WTC11 (cell line): ENCODE measurements around the gene TEKTIP1. TPM values are rescaled to one million over a fixed set of nuclear protein-coding genes. Genes with fewer than 3 reads are reported as not detected.

Experiments used
- ATAC-seq: fragments of 200-7000 bp; cut with Tn5 transposase; 2 replicates; pipeline ENCODE4 v1.10.0; 2021; ENCODE audit warnings: mild to moderate bottlenecking, moderate library complexity
- CTCF ChIA-PET: fragments of 300-600 bp; sonication (Branson Sonifier 250); formaldehyde crosslinking; loops from one replicate; lab custom pipeline; 2021; ENCODE audit warnings: antibody characterized with exemption; lab: Charles Lee
- POLR2A ChIA-PET: fragments of 350-600 bp; sonication (Branson Sonifier 250); formaldehyde crosslinking; loops from one replicate; lab custom pipeline; 2021; ENCODE audit warnings: antibody characterized with exemption; lab: Charles Lee
- DNase-seq: peaks from one replicate; pipeline ENCODE4 v3.0.0; 2021; ENCODE audit warnings: low spot score
- H3K27ac Mint-ChIP-seq: 2 replicates; pipeline ENCODE4 v1.8.0; 2021; ENCODE audit warnings: mixed read lengths
- H3K27me3 Mint-ChIP-seq: 2 replicates; pipeline ENCODE4 v1.8.0; 2021; ENCODE audit warnings: low read depth, mild to moderate bottlenecking, moderate library complexity, mixed read lengths
- H3K36me3 Mint-ChIP-seq: 2 replicates; pipeline ENCODE4 v1.8.0; 2021; ENCODE audit warnings: mixed read lengths
- H3K4me1 Mint-ChIP-seq: 2 replicates; pipeline ENCODE4 v1.8.0; 2022; ENCODE audit warnings: mixed read lengths
- H3K4me3 Mint-ChIP-seq: 2 replicates; pipeline ENCODE4 v1.8.0; 2021; ENCODE audit warnings: mild to moderate bottlenecking, moderate library complexity, mixed read lengths
- H3K9me3 Mint-ChIP-seq: 2 replicates; pipeline ENCODE4 v1.8.0; 2021; ENCODE audit warnings: mixed read lengths
- ERG ChIP-seq: fragments of 250-450 bp; sonication (Bioruptor Pico); IDR thresholded peaks from 2 replicates; pipeline ENCODE4 v1.8.0; 2021; ENCODE audit warnings: mild to moderate bottlenecking
- ETV6 ChIP-seq: sonication (generic); formaldehyde crosslinking; IDR thresholded peaks from 2 replicates; pipeline ENCODE4 v1.8.1; 2022; ENCODE audit warnings: mild to moderate bottlenecking, missing genetic modification reagents
- FOXJ3 ChIP-seq: sonication (generic); formaldehyde crosslinking; IDR thresholded peaks from 2 replicates; pipeline ENCODE4 v1.9.0; 2021; ENCODE audit warnings: missing genetic modification reagents, mild to moderate bottlenecking, borderline replicate concordance
- FOXP1 ChIP-seq: sonication (generic); formaldehyde crosslinking; IDR thresholded peaks from 2 replicates; pipeline ENCODE4 v1.8.0; 2022; ENCODE audit warnings: missing genetic modification reagents, mild to moderate bottlenecking, moderate library complexity, borderline replicate concordance
- GRHL2 ChIP-seq: fragments of 250-450 bp; sonication (Bioruptor Pico); IDR thresholded peaks from 2 replicates; pipeline ENCODE4 v1.8.0; 2022; ENCODE audit warnings: mild to moderate bottlenecking, moderate library complexity; ENCODE audit not compliant: insufficient replicate concordance, severe bottlenecking
- HMGA2 ChIP-seq: fragments of 250-450 bp; sonication (Bioruptor Pico); IDR thresholded peaks from 2 replicates; pipeline ENCODE4 v1.4.0; 2021; ENCODE audit warnings: mild to moderate bottlenecking, moderate library complexity
- JUN ChIP-seq: sonication (generic); formaldehyde crosslinking; IDR thresholded peaks from 2 replicates; pipeline ENCODE4 v1.8.0; 2023; ENCODE audit warnings: mild to moderate bottlenecking, missing genetic modification reagents
- NR1H2 ChIP-seq: sonication (generic); formaldehyde crosslinking; IDR thresholded peaks from 2 replicates; pipeline ENCODE4 v1.9.0; 2021; ENCODE audit warnings: mild to moderate bottlenecking, moderate library complexity, missing genetic modification reagents
- NR2C2 ChIP-seq: sonication (generic); formaldehyde crosslinking; IDR thresholded peaks from 2 replicates; pipeline ENCODE4 v1.8.0; 2022; ENCODE audit warnings: mild to moderate bottlenecking, missing genetic modification reagents
- OVOL2 ChIP-seq: fragments of 250-450 bp; sonication (Bioruptor Pico); IDR thresholded peaks from 2 replicates; pipeline ENCODE4 v1.9.0; 2021; ENCODE audit warnings: mild to moderate bottlenecking, borderline replicate concordance
- STAT6 ChIP-seq: sonication (generic); formaldehyde crosslinking; conservative IDR thresholded peaks from 2 replicates; pipeline ENCODE4 v1.8.1; 2023; ENCODE audit warnings: mild to moderate bottlenecking, low read depth, missing genetic modification reagents, moderate library complexity
- TEAD1 ChIP-seq: sonication (generic); formaldehyde crosslinking; IDR thresholded peaks from 2 replicates; pipeline ENCODE4 v1.8.0; 2022; ENCODE audit warnings: mild to moderate bottlenecking, missing genetic modification reagents
- ZNF317 ChIP-seq: sonication (generic); formaldehyde crosslinking; IDR thresholded peaks from 2 replicates; pipeline ENCODE4 v1.8.1; 2023; ENCODE audit warnings: low read depth, mild to moderate bottlenecking, moderate library complexity, missing genetic modification reagents, borderline replicate concordance
- ZNF396 ChIP-seq: fragments of 250-450 bp; sonication (Bioruptor Pico); IDR thresholded peaks from 2 replicates; pipeline ENCODE4 v1.8.0; 2021; ENCODE audit warnings: mild to moderate bottlenecking, moderate library complexity, borderline replicate concordance
- total RNA-seq: library from RNA; stranded (reverse); gene quantifications from 3 replicates; pipeline ENCODE4 v1.2.3, GENCODE V29; 2021
- TF ChIP-seq, protein P1 (sequence below): sonication (generic); formaldehyde crosslinking; IDR thresholded peaks from 2 replicates; pipeline ENCODE4 v1.8.0; 2022; ENCODE audit warnings: mild to moderate bottlenecking, missing genetic modification reagents
- TF ChIP-seq, protein P2 (sequence below): sonication (generic); formaldehyde crosslinking; IDR thresholded peaks from 2 replicates; pipeline ENCODE4 v1.8.0; 2023; ENCODE audit warnings: mild to moderate bottlenecking, missing genetic modification reagents
- TF ChIP-seq, protein P3 (sequence below): sonication (generic); formaldehyde crosslinking; IDR thresholded peaks from 2 replicates; pipeline ENCODE4 v1.8.0; 2023; ENCODE audit warnings: missing genetic modification reagents, mild to moderate bottlenecking, borderline replicate concordance

The TEKTIP1 gene
- total RNA-seq, 1 experiment from 2014 or later: 6.3 TPM

DNA sequence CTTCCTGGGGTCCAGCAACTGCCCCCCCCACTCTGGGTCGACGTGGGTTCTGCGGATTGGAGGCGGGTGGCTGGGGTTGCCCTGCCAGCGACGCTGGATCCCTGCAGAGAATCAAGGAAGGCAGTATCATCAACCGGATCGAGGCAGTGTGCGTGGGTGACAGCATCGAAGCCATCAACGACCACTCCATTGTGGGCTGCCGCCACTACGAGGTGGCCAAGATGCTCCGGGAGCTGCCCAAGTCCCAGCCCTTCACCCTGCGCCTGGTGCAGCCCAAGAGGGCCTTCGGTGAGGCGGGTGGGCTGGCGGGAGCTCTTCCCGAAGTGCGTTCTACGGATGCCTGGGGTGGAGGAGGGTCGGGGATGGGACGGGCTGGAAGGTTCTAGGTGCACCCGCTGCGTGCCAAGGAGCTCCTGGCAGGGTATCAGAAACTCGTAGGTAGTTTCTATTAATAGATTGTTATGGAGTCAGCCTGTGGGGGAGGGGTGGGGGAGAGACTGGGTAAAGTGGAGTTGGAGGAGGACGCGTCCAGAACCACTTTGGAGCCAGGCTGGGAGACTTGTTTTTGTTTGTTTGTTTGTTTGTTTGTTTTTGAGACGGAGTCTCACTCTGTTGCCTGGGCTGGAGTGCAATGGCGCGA, 47.9 kb downstream of the TEKTIP1 start:
- DNase-seq (no peak), ATAC-seq (no peak)
- Mint-ChIP-seq H3K9me3 (peaks cover 16% of the 10 kb centered on the region), H3K36me3 (0 out of 2 replicates have a peak, but pooled peaks cover 2% of the 10 kb centered on the region), H3K4me1 (no peaks in the 10 kb centered on the region), H3K4me3 (no peak overlapping the region), H3K27me3 (peaks cover 56% of the 10 kb centered on the region), H3K27ac (no peak overlapping the region)
- no peak for TF ChIP-seq JUN (CRISPR knock-in tag)
- ChIA-PET POLR2A (no interaction called here), CTCF (interaction anchor here (0.6 to 3.8 kb wide), 8 partner anchors 9 to 132 kb away, joined by 3 to 44 read pairs (median 4); no protein-coding TSS in a partner anchor)

DNA sequence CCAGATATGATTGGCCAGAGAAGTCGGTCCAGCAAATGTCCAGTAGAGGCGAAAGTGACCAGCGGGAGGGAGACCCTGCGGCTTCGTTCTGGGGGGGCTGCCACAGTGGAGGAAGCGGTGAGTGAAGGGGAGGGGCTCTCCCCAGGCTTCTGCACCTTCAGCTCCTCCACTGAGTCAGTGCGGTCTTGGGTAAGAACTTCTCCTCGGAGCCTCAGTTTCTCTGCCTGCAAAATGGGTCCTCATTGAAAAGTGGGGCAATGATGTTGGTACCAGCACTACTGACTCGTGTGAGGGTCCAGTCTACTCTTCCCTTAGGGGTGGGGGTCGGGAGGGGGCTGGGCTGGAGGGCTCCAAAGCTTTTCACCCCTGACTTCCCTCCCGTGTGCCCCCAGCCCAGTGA, 50.5 kb downstream of the TEKTIP1 start:
- no peaks in the 10 kb centered on the region for H3K4me1 Mint-ChIP-seq
- H3K27me3 Mint-ChIP-seq: peaks cover 46% of the 10 kb centered on the region
- no peak overlapping the region for H3K27ac Mint-ChIP-seq
- TF ChIP-seq OVOL2 (no peak), GRHL2 (CRISPR knock-in tag) (no peak), ZNF396 (CRISPR knock-in tag) (no peak), FOXP1 (CRISPR knock-in tag) (no peak), STAT6 (CRISPR knock-in tag) (no peak), TEAD1 (CRISPR knock-in tag) (no peak), FOXJ3 (no peak), ZNF317 (CRISPR knock-in tag) (no peak), NR2C2 (CRISPR knock-in tag) (no peak), ERG (no peak), HMGA2 (CRISPR knock-in tag) (no peak), NR1H2 (CRISPR knock-in tag) (no peak), ETV6 (CRISPR knock-in tag) (no peak)
- TF ChIP-seq, protein P1, sequence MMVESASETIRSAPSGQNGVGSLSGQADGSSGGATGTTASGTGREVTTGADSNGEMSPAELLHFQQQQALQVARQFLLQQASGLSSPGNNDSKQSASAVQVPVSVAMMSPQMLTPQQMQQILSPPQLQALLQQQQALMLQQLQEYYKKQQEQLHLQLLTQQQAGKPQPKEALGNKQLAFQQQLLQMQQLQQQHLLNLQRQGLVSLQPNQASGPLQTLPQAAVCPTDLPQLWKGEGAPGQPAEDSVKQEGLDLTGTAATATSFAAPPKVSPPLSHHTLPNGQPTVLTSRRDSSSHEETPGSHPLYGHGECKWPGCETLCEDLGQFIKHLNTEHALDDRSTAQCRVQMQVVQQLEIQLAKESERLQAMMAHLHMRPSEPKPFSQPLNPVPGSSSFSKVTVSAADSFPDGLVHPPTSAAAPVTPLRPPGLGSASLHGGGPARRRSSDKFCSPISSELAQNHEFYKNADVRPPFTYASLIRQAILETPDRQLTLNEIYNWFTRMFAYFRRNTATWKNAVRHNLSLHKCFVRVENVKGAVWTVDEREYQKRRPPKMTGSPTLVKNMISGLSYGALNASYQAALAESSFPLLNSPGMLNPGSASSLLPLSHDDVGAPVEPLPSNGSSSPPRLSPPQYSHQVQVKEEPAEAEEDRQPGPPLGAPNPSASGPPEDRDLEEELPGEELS (CRISPR knock-in tag): no peak
- TF ChIP-seq, protein P2, sequence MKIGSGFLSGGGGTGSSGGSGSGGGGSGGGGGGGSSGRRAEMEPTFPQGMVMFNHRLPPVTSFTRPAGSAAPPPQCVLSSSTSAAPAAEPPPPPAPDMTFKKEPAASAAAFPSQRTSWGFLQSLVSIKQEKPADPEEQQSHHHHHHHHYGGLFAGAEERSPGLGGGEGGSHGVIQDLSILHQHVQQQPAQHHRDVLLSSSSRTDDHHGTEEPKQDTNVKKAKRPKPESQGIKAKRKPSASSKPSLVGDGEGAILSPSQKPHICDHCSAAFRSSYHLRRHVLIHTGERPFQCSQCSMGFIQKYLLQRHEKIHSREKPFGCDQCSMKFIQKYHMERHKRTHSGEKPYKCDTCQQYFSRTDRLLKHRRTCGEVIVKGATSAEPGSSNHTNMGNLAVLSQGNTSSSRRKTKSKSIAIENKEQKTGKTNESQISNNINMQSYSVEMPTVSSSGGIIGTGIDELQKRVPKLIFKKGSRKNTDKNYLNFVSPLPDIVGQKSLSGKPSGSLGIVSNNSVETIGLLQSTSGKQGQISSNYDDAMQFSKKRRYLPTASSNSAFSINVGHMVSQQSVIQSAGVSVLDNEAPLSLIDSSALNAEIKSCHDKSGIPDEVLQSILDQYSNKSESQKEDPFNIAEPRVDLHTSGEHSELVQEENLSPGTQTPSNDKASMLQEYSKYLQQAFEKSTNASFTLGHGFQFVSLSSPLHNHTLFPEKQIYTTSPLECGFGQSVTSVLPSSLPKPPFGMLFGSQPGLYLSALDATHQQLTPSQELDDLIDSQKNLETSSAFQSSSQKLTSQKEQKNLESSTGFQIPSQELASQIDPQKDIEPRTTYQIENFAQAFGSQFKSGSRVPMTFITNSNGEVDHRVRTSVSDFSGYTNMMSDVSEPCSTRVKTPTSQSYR (CRISPR knock-in tag): no peak
- TF ChIP-seq, protein P3, sequence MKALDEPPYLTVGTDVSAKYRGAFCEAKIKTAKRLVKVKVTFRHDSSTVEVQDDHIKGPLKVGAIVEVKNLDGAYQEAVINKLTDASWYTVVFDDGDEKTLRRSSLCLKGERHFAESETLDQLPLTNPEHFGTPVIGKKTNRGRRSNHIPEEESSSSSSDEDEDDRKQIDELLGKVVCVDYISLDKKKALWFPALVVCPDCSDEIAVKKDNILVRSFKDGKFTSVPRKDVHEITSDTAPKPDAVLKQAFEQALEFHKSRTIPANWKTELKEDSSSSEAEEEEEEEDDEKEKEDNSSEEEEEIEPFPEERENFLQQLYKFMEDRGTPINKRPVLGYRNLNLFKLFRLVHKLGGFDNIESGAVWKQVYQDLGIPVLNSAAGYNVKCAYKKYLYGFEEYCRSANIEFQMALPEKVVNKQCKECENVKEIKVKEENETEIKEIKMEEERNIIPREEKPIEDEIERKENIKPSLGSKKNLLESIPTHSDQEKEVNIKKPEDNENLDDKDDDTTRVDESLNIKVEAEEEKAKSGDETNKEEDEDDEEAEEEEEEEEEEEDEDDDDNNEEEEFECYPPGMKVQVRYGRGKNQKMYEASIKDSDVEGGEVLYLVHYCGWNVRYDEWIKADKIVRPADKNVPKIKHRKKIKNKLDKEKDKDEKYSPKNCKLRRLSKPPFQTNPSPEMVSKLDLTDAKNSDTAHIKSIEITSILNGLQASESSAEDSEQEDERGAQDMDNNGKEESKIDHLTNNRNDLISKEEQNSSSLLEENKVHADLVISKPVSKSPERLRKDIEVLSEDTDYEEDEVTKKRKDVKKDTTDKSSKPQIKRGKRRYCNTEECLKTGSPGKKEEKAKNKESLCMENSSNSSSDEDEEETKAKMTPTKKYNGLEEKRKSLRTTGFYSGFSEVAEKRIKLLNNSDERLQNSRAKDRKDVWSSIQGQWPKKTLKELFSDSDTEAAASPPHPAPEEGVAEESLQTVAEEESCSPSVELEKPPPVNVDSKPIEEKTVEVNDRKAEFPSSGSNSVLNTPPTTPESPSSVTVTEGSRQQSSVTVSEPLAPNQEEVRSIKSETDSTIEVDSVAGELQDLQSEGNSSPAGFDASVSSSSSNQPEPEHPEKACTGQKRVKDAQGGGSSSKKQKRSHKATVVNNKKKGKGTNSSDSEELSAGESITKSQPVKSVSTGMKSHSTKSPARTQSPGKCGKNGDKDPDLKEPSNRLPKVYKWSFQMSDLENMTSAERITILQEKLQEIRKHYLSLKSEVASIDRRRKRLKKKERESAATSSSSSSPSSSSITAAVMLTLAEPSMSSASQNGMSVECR: no peak
- peaks cover 17% of the 10 kb centered on the region for H3K9me3 Mint-ChIP-seq
- H3K36me3 Mint-ChIP-seq: 0 out of 2 replicates have a peak, but pooled peaks cover 2% of the 10 kb centered on the region
- ChIA-PET CTCF (interaction anchor here (1.1 to 4.1 kb wide), 3 partner anchors 10 to 30 kb away, joined by 3 to 17 read pairs (median 5); no protein-coding TSS in a partner anchor), POLR2A (interaction anchor here (0.6 to 3.4 kb wide), 2 partner anchors 12 to 1036 kb away, joined by 3 to 12 read pairs; no protein-coding TSS in a partner anchor)
- no peak overlapping the region for H3K4me3 Mint-ChIP-seq
- ATAC-seq (no peak), DNase-seq (no peak)
